Lung (tissue), 16 donors: ENCODE measurements around the gene S100A13. TPM values are rescaled to one million over a fixed set of nuclear protein-coding genes. Genes with fewer than 3 reads are reported as not detected.
"Not testable (repeated sequence)": the region's sequence is repeated elsewhere in the genome, so short reads cannot be mapped to it uniquely, and the experiment has no call there.

Experiments
- ATAC-seq: fragments of 200-7000 bp; cut with Tn5 transposase; one replicate; pipeline ENCODE4 v1.9.1; 2020; ENCODE audit warnings: moderate number of reproducible peaks; ENCODE audit not compliant: insufficient read depth, low FRiP score
- DNase-seq, 3 donors: peaks; one replicate each; pipeline ENCODE4 v3.0.0-alpha.2; 2013 to 2017
- H3K27ac ChIP-seq, 2 donors: one replicate each; pipeline ENCODE4 v1.5.1; 2013; ENCODE audit warnings: mild to moderate bottlenecking in 2 of 2, moderate library complexity in 2 of 2, control low read depth in 1 of 2, inconsistent platforms in 1 of 2, low read depth in 1 of 2, low read length in 1 of 2
- H3K27me3 ChIP-seq, 3 donors: one replicate each; pipeline ENCODE4 v1.5.1; 2013; ENCODE audit warnings: low read length in 2 of 3; ENCODE audit not compliant: control insufficient read depth in 3 of 3, insufficient read depth in 3 of 3
- H3K36me3 ChIP-seq, 4 donors: one replicate each; pipeline ENCODE4 v1.5.1; 2013; ENCODE audit warnings: low read length in 4 of 4, mild to moderate bottlenecking in 1 of 4, moderate library complexity in 1 of 4; ENCODE audit not compliant: control insufficient read depth in 4 of 4, insufficient read depth in 4 of 4
- H3K4me1 ChIP-seq, 5 donors: one replicate each; pipeline ENCODE4 v1.5.1; 2013; ENCODE audit warnings: low read length in 5 of 5, mild to moderate bottlenecking in 2 of 5, moderate library complexity in 1 of 5; ENCODE audit not compliant: control insufficient read depth in 5 of 5, insufficient read depth in 5 of 5
- H3K4me3 ChIP-seq: one replicate; pipeline ENCODE4 v1.5.1; 2013; ENCODE audit warnings: mild to moderate bottlenecking, control low read depth, moderate library complexity
- H3K9ac ChIP-seq, 2 donors: one replicate each; pipeline ENCODE4 v1.5.1; 2013; ENCODE audit warnings: low read length in 2 of 2, control low read depth in 1 of 2; ENCODE audit not compliant: insufficient read depth in 1 of 2
- H3K9me3 ChIP-seq, 4 donors: one replicate each; pipeline ENCODE4 v1.5.1; 2013; ENCODE audit warnings: low read length in 3 of 4, mild to moderate bottlenecking in 1 of 4, moderate library complexity in 1 of 4; ENCODE audit not compliant: control insufficient read depth in 4 of 4, insufficient read depth in 3 of 4
- WGBS, 2 donors: extraction: QIAGEN DNeasy Blood & Tissue Kit; methylation state at CpG; one replicate each; pipeline ENCODE4 v1.1.7; 2013; 5-methylcytosine and 5-hydroxymethylcytosine counted together
- long read RNA-seq, 5 donors: transcript quantifications; one replicate each; lab custom pipeline, GENCODE V29; 2026
- polyA plus RNA-seq, 2 donors: library from polyadenylated mRNA; stranded (reverse); fragments of 200-250 nt; gene quantifications; one replicate each; pipeline ENCODE4 v1.2.1, GENCODE V29; 2013
- total RNA-seq, 2 donors: library from RNA; depleted of rRNA in 1 of 2; stranded (reverse); fragments of >200 nt in 1 of 2; gene quantifications; one replicate each; pipeline ENCODE4 v1.2.1, GENCODE V29; 2014 to 2021
- TF ChIP-seq, protein P1 (sequence below): IDR thresholded peaks from 2 replicates; pipeline ENCODE4 v1.5.1; 2012; ENCODE audit warnings: mild to moderate bottlenecking; ENCODE audit errors: control extremely low read depth, extremely low read depth
- donor health status: control.
- donor health status: control.
- donor health status: Bipolar disorder and iron deficiency.
- donor health status: healthy.
- donor health status: DM: yes; HTN: yes; CAD: no.

S100A13 gene
- total RNA-seq = 10 to 100 TPM; 36.2 to 92.1 TPM
- polyA plus RNA-seq = 100 to 1,000 TPM in 1 of 2 donors, 10 to 100 TPM in 1; 80.9 to 168 TPM
- long read RNA-seq, donor 1, partial matches to known transcripts = 87 of 90 reads
- long read RNA-seq, donor 1, other reads (novel, unspliced or antisense) = 0 of 90 reads
- long read RNA-seq, donor 2, partial matches to known transcripts = 70 of 71 reads
- long read RNA-seq, donor 2, other reads (novel, unspliced or antisense) = 0 of 71 reads
- long read RNA-seq, donor 3, partial matches to known transcripts = 68 of 71 reads
- long read RNA-seq, donor 3, other reads (novel, unspliced or antisense) = 0 of 71 reads
- long read RNA-seq, donor 4, partial matches to known transcripts = 58 of 58 reads
- long read RNA-seq, donor 4, other reads (novel, unspliced or antisense) = 0 of 58 reads
- long read RNA-seq, donor 5, partial matches to known transcripts = 78 of 81 reads
- long read RNA-seq, donor 5, other reads (novel, unspliced or antisense) = 0 of 81 reads

DNA sequence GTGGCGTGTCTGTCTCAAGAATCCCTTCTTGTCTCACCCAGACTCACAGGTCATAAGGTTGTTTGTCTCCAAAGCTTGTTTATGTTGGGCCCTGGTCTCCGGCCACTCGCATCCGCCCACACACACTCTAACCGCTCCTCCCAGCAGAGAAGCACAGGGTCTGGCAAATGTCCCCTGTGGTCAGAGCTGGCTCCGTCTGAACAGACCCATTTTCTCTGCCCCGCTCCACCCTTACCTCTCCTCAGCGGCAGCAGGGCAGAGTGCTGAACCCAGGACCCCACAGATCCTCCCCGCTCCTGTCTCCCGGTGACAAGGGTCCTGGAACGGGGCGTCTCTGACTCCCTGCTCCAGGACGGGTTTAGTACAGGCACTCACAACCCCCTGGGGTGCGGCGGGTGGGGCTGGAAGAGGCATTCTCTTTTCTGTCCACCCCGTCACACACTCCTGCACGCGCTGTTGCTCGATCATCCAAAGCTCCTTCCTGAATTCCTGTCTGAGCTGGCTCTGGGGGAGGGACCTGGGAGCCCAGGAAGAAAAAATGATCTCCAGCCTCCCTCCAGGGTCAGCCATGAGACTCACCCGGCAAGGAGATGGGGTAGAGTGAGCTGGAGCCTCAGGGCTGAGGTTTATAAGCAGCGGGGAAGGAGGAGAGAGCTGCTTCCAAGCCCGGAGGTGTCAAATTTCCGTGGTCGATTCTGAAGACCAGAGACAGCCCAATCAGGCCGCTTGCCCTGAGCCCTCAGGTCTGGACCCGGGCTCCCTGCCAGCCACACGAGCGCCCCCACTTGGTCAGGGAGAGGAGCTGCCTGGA, at the start of gene S100A13:
S100A13 (minus strand) TSS at position 602 of the 811 bp plus-strand sequence. CDS start 1,033 bp downstream, outside the sequence.
- H3K4me1 ChIP-seq = peaks cover 9 to 33% (median 21%) of the 10 kb centered on the region in 5 donors
- peak within 1 kb of the TSS; percentile 49 for H3K4me3 ChIP-seq
- ATAC-seq (peak; percentile 76), DNase-seq (peak; percentile 90 to 95 (median 91))
- H3K9ac ChIP-seq = peak within 1 kb of the TSS; percentile 7 to 93
- 9 to 47% methylated on average over 28 of the region's 28 CpGs for WGBS, 2 donors
- no peaks in the 10 kb centered on the region for H3K9me3 ChIP-seq
- H3K27ac ChIP-seq = peak within 1 kb of the TSS; percentile 88 to 95
- TF ChIP-seq, protein P1, sequence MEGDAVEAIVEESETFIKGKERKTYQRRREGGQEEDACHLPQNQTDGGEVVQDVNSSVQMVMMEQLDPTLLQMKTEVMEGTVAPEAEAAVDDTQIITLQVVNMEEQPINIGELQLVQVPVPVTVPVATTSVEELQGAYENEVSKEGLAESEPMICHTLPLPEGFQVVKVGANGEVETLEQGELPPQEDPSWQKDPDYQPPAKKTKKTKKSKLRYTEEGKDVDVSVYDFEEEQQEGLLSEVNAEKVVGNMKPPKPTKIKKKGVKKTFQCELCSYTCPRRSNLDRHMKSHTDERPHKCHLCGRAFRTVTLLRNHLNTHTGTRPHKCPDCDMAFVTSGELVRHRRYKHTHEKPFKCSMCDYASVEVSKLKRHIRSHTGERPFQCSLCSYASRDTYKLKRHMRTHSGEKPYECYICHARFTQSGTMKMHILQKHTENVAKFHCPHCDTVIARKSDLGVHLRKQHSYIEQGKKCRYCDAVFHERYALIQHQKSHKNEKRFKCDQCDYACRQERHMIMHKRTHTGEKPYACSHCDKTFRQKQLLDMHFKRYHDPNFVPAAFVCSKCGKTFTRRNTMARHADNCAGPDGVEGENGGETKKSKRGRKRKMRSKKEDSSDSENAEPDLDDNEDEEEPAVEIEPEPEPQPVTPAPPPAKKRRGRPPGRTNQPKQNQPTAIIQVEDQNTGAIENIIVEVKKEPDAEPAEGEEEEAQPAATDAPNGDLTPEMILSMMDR = no peak
- peaks cover 0 to 9% (median 1%) of the 10 kb centered on the region in 4 donors for H3K36me3 ChIP-seq
- no peaks in the 10 kb centered on the region for H3K27me3 ChIP-seq

DNA sequence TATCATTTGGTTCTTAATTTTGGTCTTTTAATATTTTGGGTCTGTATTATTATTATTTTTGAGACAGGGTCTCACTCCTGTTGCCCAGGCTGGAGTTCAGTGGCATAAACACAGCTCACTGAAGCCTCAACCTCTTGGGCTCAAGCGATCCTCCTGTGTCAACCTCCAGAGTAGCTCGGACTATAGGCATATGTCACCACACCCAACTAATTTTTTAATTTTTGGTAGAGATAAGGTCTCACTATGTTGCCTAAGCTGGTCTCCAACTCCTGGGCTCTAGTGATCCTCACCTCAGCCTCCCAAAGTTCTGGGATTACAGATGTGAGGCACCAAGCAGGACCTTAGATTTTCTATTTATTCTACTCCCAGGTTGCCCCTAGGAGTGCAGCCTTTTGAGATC, 46.2 kb upstream of the S100A13 start:
- Histone ChIP-seq H3K27ac (no peak overlapping the region), H3K27me3 (peaks cover 0 to 8% (median 7%) of the 10 kb centered on the region in 3 donors), H3K4me1 (peaks cover 3 to 23% (median 8%) of the 10 kb centered on the region in 5 donors), H3K9ac (no peak overlapping the region), H3K4me3 (no peak overlapping the region), H3K9me3 (no peaks in the 10 kb centered on the region), H3K36me3 (peaks cover 0 to 11% (median 3%) of the 10 kb centered on the region in 4 donors)
- WGBS, 2 donors = 95 to 100% methylated on average over 2 of the region's 2 CpGs
- TF ChIP-seq, protein P1 = no peak
- ATAC-seq = no peak
- no peak for DNase-seq

DNA sequence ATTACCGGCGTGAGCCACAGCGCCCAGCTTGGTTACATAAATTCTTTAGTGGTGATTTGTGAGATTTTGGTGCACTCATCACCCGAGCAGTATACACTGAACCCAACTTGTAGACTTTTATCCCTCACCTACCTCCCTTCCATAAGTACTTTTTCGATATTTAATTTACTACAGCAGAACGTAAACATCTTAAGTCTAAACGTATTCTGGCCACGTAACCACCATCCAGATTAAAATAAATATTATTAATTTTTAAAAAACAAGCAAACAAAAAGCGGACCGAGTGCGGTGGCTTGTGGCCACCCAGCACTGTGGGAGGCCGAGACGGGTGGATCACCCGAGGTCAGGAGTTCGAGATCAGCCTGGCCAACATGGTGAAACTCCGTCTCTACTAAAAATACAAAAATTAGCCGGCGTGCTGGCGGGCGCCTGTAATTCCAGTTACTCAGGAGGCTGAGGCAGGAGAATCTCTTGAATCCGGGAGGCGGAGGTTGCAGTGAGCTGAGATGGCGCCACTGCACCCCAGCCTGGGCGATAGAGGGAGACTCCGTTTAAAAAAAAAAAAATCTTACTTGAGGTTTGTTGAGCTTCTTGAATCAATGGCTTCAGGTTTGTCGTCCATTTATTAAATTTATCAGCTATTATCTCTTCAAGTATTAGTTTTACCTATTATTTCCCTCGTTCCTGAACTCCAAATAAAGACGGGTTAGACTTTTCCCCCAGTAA, 44.5 kb upstream of the S100A13 start:
- peaks cover 3 to 14% (median 8%) of the 10 kb centered on the region in 5 donors for H3K4me1 ChIP-seq
- peak overlapping the region; percentile 58 to 84 for H3K27ac ChIP-seq
- peak; percentile 32 for ATAC-seq
- not testable (repeated sequence) for H3K27me3 ChIP-seq, H3K9me3 ChIP-seq, H3K4me3 ChIP-seq
- 7 to 12% methylated on average over 28 of the region's 28 CpGs for WGBS, 2 donors
- H3K36me3 ChIP-seq = peaks cover 3 to 24% (median 17%) of the 10 kb centered on the region in 4 donors
- peak overlapping the region; percentile 39 to 91 for H3K9ac ChIP-seq
- DNase-seq = peak in 2 of 3 donors; percentile 15 to 31
